Measurements from ENCODE around the gene NEAT1.

The NEAT1 gene

GRCh38 chr11:65421794-65422632, 585 bp upstream of the NEAT1 start:
- Histone ChIP-seq H3K27ac (replicated peaks; ENCODE audit: low read length) (peak overlapping the region; percentile 71), H3K14ac (ENCODE audit: low read length) (peak overlapping the region; percentile 76), H3K4me3 (ENCODE audit: low read length in 2 of 2) (peak overlapping the region; percentile 81 to 88), H3K36me3 (replicated peaks in 1 of 2; ENCODE audit: control insufficient read depth in 2 of 2, insufficient read depth in 2 of 2, low read length in 2 of 2) (peaks cover under 1 to 33% of the 10 kb centered on the region in 2 donors), H3K9ac (ENCODE audit: low read depth, low read length, poor library complexity) (peak overlapping the region; percentile 70), H2BK15ac (ENCODE audit: low read length) (peak overlapping the region; percentile 71), H2BK12ac (ENCODE audit: low read length) (peak overlapping the region; percentile 97), H2BK5ac (ENCODE audit: low read length) (peak overlapping the region; percentile 98), H3K9me3 (replicated peaks in 1 of 2; ENCODE audit: control insufficient read depth in 2 of 2, insufficient read depth in 1 of 2, low read depth in 1 of 2, low read length in 2 of 2) (no peaks in the 10 kb centered on the region), H3K18ac (ENCODE audit: low read length) (peak overlapping the region; percentile 98), H4K8ac (ENCODE audit: low read depth, low read length) (no peak overlapping the region), H3K79me1 (ENCODE audit: low read depth, low read length) (peaks cover 10% of the 10 kb centered on the region), H3K4me2 (ENCODE audit: insufficient read depth, low read length, poor library complexity, severe bottlenecking) (peak overlapping the region; percentile 79), H2AK5ac (ENCODE audit: low read depth, low read length) (peak overlapping the region; percentile 99), H3K4ac (ENCODE audit: low read length) (peak overlapping the region; percentile 91), H4K91ac (ENCODE audit: low read depth, low read length, poor library complexity) (no peak overlapping the region), H3K4me1 (ENCODE audit: control insufficient read depth in 2 of 2, insufficient read depth in 1 of 2, low read depth in 1 of 2, low read length in 2 of 2) (peaks cover 42 to 53% of the 10 kb centered on the region in 2 donors), H3K27me3 (ENCODE audit: control insufficient read depth in 3 of 3, insufficient read depth in 3 of 3, low read depth in 1 of 3, low read length in 3 of 3) (no peaks in the 10 kb centered on the region), H3K23ac (ENCODE audit: low read depth, low read length, poor library complexity) (peak overlapping the region; percentile 100), H2BK120ac (ENCODE audit: low read depth, low read length) (peak overlapping the region; percentile 93), H2AFZ (ENCODE audit: low read length) (peak overlapping the region; percentile 92)
- DNase-seq (ENCODE audit: low spot score), result peak; percentile 92
- no CpG with 5 or more reads among the region's 68 CpGs for WGBS, 2 donors (ENCODE audit: extremely low coverage in 2 of 2, insufficient read length in 2 of 2, insufficient replicate concordance in 1 of 2)

- H2BK5ac ChIP-seq (ENCODE audit: low read length), result peak overlapping the region; percentile 98
- H4K8ac ChIP-seq (ENCODE audit: low read depth, low read length), result no peak overlapping the region
- H2BK12ac ChIP-seq (ENCODE audit: low read length), result peak overlapping the region; percentile 97
- H3K18ac ChIP-seq (ENCODE audit: low read length), result peak overlapping the region; percentile 62
- H3K27ac ChIP-seq (replicated peaks; ENCODE audit: low read length), result no peak overlapping the region
- H4K91ac ChIP-seq (ENCODE audit: low read depth, low read length, poor library complexity), result no peak overlapping the region
- H2AFZ ChIP-seq (ENCODE audit: low read length), result no peak overlapping the region
- no peak overlapping the region for H3K4ac ChIP-seq (ENCODE audit: low read length)
- H3K79me1 ChIP-seq (ENCODE audit: low read depth, low read length), result peaks cover 6% of the 10 kb centered on the region
- H3K4me1 ChIP-seq (ENCODE audit: control insufficient read depth in 2 of 2, insufficient read depth in 1 of 2, low read depth in 1 of 2, low read length in 2 of 2), result peaks cover 42% of the 10 kb centered on the region in 2 donors
- H3K9me3 ChIP-seq (replicated peaks in 1 of 2; ENCODE audit: control insufficient read depth in 2 of 2, insufficient read depth in 1 of 2, low read depth in 1 of 2, low read length in 2 of 2), result no peaks in the 10 kb centered on the region
- peak overlapping the region; percentile 71 for H2BK15ac ChIP-seq (ENCODE audit: low read length)
- WGBS, 2 donors (ENCODE audit: extremely low coverage in 2 of 2, insufficient read length in 2 of 2, insufficient replicate concordance in 1 of 2), result no CpG with 5 or more reads among the region's 19 CpGs
- no peak overlapping the region for H2BK120ac ChIP-seq (ENCODE audit: low read depth, low read length)
- no peak for DNase-seq (ENCODE audit: low spot score)
- peak overlapping the region; percentile 2 for H3K14ac ChIP-seq (ENCODE audit: low read length)
- no peak overlapping the region for H3K9ac ChIP-seq (ENCODE audit: low read depth, low read length, poor library complexity)
- H3K27me3 ChIP-seq (ENCODE audit: control insufficient read depth in 3 of 3, insufficient read depth in 3 of 3, low read depth in 1 of 3, low read length in 3 of 3), result no peaks in the 10 kb centered on the region
- peak overlapping the region; percentile 99 for H2AK5ac ChIP-seq (ENCODE audit: low read depth, low read length)
- peaks cover 3 to 50% of the 10 kb centered on the region in 2 donors for H3K36me3 ChIP-seq (replicated peaks in 1 of 2; ENCODE audit: control insufficient read depth in 2 of 2, insufficient read depth in 2 of 2, low read length in 2 of 2)
- peak overlapping the region; percentile 79 for H3K4me2 ChIP-seq (ENCODE audit: insufficient read depth, low read length, poor library complexity, severe bottlenecking)
- peak overlapping the region; percentile 81 to 88 for H3K4me3 ChIP-seq (ENCODE audit: low read length in 2 of 2)
- H3K23ac ChIP-seq (ENCODE audit: low read depth, low read length, poor library complexity), result peak overlapping the region; percentile 100
Measured at GRCh38 chr11:65423516-65424204, 1.1 kb downstream of the NEAT1 start.

GRCh38 chr11:65424205-65425104, 1.9 kb downstream of the NEAT1 start:
- Histone ChIP-seq H3K14ac (ENCODE audit: low read length) (no peak overlapping the region), H4K8ac (ENCODE audit: low read depth, low read length) (no peak overlapping the region), H2BK12ac (ENCODE audit: low read length) (no peak overlapping the region), H2AK5ac (ENCODE audit: low read depth, low read length) (no peak overlapping the region), H2AFZ (ENCODE audit: low read length) (no peak overlapping the region), H3K9ac (ENCODE audit: low read depth, low read length, poor library complexity) (no peak overlapping the region), H3K4ac (ENCODE audit: low read length) (no peak overlapping the region), H3K9me3 (replicated peaks in 1 of 2; ENCODE audit: control insufficient read depth in 2 of 2, insufficient read depth in 1 of 2, low read depth in 1 of 2, low read length in 2 of 2) (no peaks in the 10 kb centered on the region), H4K91ac (ENCODE audit: low read depth, low read length, poor library complexity) (no peak overlapping the region), H3K27ac (replicated peaks; ENCODE audit: low read length) (no peak overlapping the region), H2BK15ac (ENCODE audit: low read length) (no peak overlapping the region), H2BK120ac (ENCODE audit: low read depth, low read length) (no peak overlapping the region), H3K4me1 (ENCODE audit: control insufficient read depth in 2 of 2, insufficient read depth in 1 of 2, low read depth in 1 of 2, low read length in 2 of 2) (peaks cover 36 to 45% of the 10 kb centered on the region in 2 donors), H3K4me3 (ENCODE audit: low read length in 2 of 2) (peak overlapping the region; percentile 12 to 88), H3K36me3 (replicated peaks in 1 of 2; ENCODE audit: control insufficient read depth in 2 of 2, insufficient read depth in 2 of 2, low read length in 2 of 2) (peaks cover 3 to 57% of the 10 kb centered on the region in 2 donors), H3K18ac (ENCODE audit: low read length) (no peak overlapping the region), H2BK5ac (ENCODE audit: low read length) (no peak overlapping the region), H3K79me1 (ENCODE audit: low read depth, low read length) (peaks cover 6% of the 10 kb centered on the region), H3K23ac (ENCODE audit: low read depth, low read length, poor library complexity) (no peak overlapping the region), H3K27me3 (ENCODE audit: control insufficient read depth in 3 of 3, insufficient read depth in 3 of 3, low read depth in 1 of 3, low read length in 3 of 3) (no peaks in the 10 kb centered on the region), H3K4me2 (ENCODE audit: insufficient read depth, low read length, poor library complexity, severe bottlenecking) (no peak overlapping the region)
- DNase-seq (ENCODE audit: low spot score), result no peak
- WGBS, 2 donors (ENCODE audit: extremely low coverage in 2 of 2, insufficient read length in 2 of 2, insufficient replicate concordance in 1 of 2), result no CpG with 5 or more reads among the region's 18 CpGs

Measured in neuronal stem cell (in vitro differentiated cells).